Stimulated activated CD8-positive, alpha-beta memory T cell treated with anti-CD3 and anti-CD28 coated beads, Interleukin-2, amount 100 ng/mL, for 1 hour (primary cell): ENCODE data around the gene CDIPT.

Source experiments
- DNase-seq, 2 donors: peaks; one replicate each; pipeline ENCODE4 v3.0.0-alpha.2; 2020; ENCODE audit warnings: low read depth in 2 of 2

Gene CDIPT

GRCh38 chr16:29811170-29811895 lies 51.7 kb downstream of the CDIPT start:
- DNase-seq: no peak

GRCh38 chr16:29810699-29811169 lies 52.3 kb downstream of the CDIPT start:
- no peak for DNase-seq

GRCh38 chr16:29809850-29810698 lies 53.0 kb downstream of the CDIPT start:
- DNase-seq: no peak

GRCh38 chr16:29809031-29809747 lies 53.8 kb downstream of the CDIPT start:
- DNase-seq: no peak
